NK-92 treated with Interleukin-12 subunit alpha and Interleukin-12 subunit beta, amount 100 ng/mL, for 24 hours (cell line): ENCODE results near the gene GPD1L.
"Not testable (repeated sequence)": the region's sequence is repeated elsewhere in the genome, so short reads cannot be mapped to it uniquely, and the experiment has no call there.

ENCODE experiments used
- DNase-seq: peaks from one replicate; lab custom pipeline; 2025; lab: John Stamatoyannopoulos, UW

The GPD1L gene

DNA sequence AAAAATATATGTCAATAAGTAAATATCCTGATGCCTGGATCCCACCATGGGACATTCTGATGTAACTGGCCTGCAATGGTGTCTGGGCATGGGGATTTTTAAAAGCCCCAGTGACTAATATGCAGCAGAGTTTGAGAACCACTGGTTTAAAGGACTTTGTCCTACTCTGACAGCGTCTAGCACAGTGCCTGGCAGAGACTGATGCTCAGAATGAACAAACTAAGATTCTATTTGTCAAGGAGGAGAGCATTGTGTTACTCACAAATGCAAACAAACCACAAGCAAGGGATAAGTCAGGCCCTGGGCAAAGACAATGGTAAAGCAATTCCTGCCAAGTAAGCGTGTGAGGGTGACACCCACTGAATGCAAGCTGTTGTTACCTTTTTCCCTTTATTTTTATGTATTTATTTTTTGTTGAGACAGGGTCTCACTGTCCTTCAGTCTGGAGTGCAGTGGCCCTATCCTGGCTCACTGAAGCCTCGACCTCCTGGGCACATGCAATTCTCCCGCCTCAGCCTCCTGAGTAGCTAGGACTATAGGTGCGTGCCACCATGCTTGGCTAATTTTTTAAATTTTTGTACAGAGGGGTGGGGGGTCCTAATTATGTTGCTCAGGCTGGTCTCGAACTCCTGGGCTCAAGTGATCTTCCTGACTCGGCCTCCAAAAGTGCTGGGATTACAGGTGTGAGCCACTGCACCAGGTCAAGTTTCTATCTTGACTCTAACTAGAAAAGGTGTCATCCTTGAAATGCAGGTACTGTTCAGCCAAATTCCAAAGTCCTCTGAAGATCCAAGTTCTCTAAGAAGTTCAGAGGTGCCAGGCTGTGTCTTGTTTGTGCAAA, 909 bp upstream of the GPD1L start:
- no peak for DNase-seq

DNA sequence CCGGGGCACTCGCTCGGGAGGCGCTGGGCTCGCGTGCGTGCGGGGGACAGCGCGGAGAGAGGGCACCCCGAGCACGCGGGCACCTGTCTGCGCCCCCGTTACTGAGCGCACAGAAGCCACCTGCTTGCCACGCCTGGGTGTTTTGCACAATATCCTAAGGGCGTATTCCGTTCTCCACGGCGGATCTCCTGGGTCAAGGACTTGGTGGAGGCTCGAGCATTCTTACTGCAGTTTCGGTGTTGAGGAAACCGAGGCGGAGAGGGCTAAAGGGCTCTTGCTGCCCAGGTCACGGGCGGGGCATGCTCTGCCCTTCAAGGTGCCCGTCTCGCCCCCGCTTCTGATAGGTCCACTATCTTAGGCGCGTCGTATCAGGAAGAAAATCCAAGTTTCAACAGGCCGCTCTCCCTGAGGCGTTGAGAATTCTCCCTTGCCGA, 526 bp downstream of the GPD1L start:
- DNase-seq: peak; percentile 6

DNA sequence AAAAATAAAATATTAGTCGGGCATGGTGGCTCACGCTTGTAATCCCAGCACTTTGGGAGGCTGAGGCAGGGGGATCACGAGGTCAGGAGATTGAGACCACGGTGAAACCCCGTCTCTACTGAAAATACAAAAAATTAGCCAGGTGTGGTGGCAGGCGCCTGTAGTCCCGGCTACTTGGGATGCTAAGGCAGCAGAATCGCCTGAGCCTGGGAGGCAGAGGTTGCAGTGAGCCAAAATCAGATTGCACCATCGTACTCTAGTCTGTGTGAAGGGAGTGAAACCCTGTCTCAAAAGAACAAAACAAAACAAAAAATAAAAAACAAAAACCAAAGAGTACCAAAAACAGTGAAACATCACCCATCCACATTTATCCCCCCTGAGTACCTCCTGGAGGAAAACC, 1.8 kb downstream of the GPD1L start:
- not testable (repeated sequence) for DNase-seq

DNA sequence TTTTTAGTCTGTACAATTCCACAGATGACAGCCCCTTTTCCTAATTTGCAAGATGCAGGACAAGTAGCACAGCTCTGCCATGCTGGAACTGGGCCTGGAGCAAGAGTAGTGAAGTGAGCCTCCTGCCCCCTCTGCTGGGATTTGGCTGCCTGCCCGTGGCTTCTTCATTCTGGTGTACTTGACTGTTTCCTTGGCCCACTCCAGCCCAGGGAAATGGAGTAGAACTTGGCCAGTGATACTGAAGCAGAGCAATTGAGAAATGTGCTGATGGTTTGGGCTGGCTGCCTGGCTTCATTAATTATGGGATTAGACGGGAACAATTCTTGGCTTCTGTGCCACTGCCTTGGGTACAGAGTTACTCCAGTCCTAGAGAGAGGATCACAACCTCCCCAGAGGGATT, 2.8 kb downstream of the GPD1L start:
- DNase-seq: no peak

DNA sequence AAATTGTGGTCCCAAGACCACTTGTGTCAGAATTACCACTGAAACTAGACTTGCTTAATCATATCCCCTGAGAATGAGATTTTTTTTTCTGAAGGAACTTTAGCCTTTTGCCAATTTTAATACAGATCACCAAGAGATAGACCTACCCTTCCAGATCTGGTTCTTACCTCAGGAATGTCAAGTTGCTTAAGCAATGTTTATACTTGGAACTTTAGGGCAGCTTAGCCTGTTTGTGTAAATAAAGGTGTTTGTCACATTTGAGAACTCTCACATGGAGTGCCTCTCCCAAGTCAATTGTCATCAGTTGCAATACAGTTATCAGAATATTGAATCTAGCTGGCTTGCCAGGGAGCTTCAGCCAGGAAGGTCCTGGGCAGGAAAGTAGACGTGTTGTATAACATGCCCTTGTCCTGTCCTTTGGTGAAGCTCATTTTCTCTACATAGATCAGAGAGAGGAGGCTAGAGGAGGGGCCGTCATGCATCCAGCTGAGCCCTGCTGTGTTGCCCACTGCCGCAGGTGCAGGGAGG, 3.9 kb downstream of the GPD1L start:
- DNase-seq: no peak

DNA sequence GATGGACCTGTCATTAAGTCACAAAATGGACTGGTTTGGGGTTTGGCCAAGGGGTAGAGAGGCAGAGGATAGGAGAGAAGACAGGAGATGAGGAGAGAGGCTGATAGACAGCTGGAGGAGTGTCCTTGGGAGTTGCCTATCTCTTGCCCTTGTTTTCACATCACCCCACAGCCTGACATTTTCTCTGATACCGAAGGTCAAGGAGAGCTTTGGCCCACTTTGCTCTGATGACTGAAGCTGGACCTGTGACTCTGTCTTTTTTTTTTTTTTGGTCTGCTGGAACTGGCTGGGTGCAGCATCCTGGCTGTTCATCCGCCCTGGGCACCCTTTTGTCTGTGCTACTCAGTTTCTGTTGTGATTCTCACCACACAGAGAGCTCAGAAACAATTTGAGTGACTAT, 5.1 kb downstream of the GPD1L start:
- DNase-seq: no peak

DNA sequence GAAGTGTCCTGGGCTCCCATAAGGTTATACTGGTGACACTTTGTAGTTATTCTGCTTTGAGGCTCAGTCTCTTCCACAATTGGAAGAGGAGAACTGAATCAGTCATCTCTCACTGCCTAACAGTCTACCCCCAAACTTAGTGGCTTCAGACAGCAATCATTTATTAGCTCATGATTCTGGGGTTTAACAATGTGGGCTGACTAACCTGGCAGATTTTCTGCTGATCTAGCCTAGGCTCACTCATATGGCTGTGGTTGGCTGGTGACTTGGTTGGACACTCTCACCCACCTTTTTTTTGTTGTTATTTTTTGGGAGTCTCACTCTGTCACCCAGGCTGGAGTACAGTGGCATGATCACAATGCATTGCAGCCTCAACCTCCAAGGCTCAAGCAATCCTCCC, 7.1 kb downstream of the GPD1L start:
- no peak for DNase-seq

DNA sequence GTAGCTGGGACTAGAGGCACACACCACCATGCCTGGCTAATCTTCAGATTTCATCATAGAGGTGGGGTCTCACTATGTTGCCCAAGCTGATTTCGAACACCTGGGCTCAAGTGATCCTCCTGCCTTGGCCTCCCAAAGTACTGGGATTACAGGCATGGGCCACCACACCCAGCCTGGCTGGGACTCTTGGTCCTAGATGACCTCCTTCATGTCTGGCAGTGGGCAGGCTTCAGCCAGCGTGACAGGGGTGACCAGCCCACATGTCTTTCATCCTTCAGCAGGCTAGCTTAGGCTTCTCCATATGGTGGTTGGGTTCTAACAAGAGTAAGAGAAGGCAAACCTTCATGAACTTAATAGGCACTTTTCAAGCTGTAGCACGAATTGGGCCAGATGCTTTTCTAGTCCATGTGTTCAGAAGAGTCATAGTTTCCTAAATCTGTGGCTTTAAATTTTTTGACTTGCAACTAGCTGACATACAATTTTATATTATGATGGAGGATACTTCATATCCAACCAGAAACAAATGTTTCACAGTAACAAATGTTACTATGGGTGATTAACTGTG, 7.6 kb downstream of the GPD1L start:
- DNase-seq: no peak

DNA sequence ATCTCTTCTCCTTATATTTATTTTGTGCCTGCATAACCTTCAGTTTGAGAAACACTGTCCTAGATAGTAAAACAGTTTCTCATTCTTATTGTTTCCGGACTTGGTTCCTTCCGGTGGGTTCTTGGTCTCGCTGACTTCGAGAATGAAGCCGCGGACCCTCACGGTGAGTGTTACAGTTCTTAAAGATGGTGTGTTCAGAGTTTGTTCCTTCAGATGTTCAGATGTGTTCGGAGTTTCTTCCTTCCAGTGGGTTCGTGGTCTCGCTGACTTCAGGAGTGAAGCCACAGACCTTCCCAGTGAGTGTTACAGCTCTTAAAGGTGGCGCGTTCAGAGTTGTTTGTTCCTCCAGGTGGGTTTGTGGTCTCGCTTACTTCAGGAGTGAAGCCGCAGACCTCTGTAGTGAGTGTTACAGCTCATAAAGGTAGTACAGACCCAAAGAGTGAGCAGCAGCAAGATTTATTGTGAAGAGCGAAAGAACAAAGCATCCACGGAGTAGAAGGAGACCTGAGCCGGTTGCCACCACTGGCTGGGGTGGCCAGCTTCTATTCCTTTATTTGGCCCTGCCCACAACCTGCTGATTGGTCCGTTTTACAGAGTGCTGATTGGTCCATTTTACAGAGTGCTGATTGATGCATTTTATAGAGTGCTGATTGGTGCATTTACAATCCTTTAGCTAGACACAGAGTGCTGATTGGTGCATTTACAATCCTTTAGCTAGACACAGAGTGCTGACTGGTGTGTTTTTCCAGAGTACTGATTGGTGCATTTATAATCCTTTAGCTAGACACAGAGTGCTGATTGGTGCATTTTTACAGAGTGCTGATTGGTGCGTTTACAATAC, 8.3 kb downstream of the GPD1L start:
- not testable (repeated sequence) for DNase-seq

DNA sequence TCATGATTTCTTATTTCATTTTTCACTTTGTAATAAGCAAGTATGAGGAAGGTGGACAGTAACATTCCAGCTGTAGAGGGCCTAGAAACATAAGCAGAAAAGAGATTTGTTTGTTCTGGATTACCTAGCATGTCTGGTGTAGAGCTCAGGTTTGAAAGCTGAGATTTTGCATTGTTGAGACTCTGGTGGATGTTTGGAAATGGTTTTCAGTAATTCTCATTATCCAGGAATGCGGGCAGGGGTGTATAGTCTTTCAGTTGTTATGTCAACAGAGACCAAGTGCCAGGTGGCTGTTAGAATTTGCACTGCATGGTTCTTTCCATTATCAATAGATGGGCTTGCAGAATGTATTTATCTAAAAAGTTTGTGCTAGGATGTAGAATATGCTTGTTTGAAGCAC, 10.9 kb downstream of the GPD1L start:
- no peak for DNase-seq

DNA sequence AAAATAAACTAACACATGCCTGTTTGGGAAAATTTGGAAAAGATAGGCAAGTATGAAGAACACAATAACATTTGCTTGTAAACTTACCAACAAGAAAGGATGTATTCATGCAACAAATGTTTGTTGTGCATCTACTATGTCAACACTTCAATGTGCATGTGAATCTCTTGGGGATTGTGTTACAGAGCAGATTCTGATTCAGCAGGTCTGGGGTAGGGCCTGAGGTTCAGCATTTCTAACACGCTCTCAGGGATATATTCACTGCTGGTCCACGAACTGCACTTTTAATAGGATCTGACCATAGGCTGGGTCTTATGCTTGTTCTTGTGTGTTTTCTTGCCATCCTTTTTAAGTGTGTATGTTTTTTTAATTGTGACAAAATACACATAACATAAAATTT, 11.8 kb downstream of the GPD1L start:
- no peak for DNase-seq

DNA sequence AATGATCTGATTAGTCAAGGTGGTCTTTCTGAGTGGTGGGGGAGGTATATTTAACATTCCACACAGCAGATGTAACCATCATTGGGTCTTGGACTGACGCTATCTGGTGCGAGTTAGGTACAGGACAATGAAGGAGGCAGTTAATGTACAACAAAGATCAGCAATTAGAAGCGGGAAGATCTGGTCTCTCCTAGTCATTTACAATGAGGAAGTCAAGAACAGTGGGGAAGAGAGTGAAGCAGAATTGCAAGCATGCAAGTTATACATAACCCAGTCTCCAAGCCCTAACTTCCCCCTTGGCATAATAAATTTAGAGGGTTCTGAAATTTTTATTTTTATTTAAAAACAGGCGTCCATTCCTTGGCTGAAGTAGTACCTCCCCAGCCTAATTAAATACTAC, 14.1 kb downstream of the GPD1L start:
- DNase-seq: no peak

DNA sequence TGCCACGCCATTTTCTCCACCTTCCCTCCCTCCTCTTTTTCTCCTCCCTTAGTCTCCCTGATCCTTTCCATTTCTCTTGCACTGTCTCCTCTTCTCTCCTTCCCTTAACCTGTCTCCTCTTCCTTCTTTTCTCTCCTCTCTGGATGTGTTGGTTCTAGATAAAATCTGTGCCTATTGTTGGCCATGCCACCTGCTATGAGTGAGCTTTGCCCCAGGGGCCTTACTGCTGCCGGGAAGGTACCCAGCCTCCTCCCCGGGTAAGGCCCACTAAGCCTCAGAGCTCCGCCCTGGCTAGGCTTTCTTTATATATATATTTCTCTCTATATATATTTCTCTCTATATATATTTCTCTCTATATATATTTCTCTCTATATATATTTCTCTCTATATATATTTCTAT, 14.7 kb downstream of the GPD1L start:
- no peak for DNase-seq

DNA sequence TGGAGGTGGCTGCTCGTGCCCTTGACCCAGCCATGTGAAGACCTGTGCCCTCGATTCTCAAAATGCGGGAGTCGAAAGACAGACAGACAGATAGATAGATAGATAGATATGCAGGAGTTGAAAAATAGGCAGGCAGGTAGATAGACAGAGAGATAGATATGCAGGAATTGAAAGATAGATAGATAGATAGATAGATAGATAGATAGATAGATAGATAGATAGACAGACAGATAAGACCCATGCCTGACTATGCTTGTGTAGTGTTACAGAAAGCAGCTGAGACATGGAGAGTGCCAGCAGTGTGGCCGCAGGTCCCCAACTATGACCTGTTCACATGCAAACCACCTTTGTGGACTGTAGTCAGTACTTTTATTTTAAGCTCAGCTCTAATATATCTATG, 17.2 kb downstream of the GPD1L start:
- DNase-seq: no peak

DNA sequence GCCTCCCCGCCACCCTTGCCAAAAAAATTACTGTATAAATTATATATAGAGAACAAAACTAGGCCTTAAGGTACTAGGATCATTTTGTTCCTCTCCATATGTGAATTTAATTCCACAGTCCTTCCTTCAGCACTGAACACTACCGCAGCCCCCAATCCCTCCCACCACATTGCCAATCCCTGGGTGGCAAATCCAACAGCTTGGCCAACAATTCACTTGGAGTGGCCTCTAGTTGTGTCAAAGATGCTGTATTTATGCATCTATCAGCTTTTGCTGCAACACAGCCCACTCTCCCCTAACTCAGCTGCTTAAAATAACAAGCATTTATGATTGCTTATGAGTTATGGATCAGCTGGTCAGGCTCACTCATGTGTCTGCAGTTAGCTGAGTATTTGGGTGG, 18.6 kb downstream of the GPD1L start:
- DNase-seq: no peak

DNA sequence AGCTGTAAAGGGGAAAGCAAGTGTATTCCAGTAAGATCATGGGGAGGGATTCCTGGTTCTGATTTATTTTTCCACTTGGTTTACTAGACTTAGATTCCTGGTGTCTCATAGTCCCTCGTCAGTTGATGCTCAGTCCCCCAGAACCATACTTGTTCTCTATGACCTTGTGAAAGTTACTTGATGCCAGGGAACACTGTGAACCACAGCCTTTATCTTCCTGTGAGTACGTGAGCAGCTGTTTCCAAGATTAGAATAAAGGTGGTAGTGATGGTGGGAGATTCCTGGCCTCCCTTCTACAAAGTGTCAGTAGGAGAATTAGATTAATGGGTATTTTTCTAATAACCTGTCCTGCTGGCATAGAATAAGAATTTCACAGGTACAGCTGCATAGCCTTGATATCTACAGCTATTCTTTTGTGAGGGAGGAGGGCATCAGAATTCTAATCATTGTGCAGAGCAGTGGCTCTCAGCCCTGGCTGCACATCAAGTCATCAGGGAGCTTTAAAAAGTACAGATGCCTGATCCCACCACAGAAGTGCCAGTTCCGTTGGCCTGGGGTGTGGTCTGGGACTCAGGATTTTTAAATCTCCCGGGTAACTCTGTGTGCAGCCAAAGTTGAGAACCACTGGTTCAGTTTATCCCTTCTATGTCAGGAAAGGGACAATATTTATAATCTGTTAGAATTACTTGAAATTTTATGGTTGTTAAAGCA, 20.0 kb downstream of the GPD1L start:
- DNase-seq: no peak

DNA sequence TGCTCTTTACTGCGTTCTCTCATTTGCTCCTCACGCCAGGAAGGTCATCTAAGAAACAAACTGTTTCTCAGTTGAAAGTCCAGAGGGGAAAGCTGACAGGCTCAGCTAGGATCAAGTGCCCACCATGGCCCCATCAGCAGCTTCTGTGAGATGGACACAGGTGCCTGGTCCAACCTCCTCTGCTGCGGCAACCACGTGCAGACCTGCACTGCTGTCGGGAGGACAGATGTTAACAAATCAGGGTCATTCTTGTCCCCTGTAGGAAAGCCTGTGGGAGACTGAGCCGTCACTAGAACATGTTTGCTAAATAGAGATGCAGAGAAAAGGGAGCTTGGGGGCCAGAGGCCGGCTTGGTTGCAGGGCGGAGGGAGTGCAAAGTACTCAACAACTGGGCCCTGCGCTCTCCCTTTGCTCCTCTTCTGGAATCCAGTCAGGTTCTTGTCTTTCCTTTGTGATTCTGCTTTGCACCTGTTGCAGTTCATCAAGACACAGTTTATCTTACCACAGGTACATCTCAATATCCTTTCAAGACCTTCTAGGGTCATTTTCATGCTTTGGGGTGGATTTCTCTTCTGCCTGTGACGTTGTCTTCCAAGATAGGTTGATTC, 20.9 kb downstream of the GPD1L start:
- no peak for DNase-seq

DNA sequence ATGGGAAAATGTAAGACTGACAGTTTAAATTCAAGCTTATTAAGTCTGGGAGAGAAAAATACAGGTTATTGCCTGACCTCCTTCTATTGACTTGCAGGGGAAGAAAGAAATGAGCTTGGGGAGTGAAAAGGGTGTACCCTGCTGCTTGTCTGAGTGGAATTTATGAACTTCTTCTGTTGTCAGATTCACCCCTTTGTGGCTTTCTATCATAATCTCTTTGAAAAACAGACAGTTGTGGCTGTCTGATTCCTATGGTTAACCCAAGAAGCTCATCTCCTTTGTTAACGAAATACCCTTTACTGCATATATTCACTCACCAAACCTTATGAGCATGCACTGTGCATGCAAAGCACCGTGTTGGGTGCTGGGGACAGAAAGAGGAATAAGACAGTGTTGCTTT, 22.5 kb downstream of the GPD1L start:
- no peak for DNase-seq

DNA sequence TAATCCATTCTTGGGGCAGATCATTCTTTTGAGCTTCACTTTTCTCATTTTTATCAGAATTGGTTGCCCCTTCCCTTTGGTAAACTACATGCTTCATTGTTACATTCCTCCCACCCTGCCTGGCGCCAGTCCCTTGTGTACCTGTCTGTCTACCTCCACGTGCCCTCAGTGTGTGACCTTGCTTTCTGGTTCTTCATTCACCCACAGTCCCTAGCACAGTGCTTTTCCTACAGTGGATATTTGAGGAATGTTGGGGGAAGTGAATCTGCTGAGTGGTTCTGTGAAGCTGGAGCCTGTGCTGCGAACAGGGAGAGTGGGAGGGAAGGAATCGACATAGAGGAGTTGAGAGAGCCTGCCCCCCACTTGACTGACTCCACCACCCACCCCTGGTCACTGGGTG, 23.4 kb downstream of the GPD1L start:
- DNase-seq: no peak

DNA sequence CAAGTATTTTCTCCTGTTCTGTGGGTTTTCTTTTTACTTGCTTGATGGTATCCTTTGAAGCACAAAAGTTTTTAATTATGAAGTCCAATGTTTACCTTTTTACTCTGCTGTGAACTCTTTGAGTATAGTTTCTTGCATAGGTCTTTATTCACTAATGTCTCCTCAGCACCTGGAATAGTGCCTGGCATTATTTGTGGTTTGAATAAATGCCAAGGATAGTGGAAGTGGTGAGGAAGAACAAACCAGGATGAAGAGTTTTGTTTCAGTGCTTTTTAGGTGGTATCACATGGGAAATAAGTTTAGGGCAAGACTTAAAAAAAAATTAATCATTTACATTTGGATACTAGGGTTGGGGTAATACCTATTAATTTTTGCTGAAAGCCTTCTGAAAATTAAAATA, 25.7 kb downstream of the GPD1L start:
- DNase-seq: no peak

DNA sequence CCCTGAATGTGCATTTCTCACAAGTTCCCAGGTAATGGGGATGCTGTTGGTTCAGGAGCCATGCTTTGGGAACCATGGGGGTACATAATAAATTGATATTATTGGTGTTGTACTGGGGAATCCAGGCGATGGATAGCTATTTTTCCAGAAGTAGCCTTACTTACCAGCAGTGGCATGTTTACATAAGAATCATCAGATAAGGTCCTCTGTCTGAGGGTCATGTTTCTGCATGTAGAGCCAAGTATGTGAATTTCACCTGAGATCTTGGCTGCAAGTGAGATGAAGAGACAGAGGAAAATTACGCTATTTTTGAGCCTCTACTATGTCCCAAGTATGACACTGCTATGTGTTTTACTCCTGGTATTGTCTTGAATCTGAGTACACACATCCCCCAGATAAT, 26.3 kb downstream of the GPD1L start:
- no peak for DNase-seq

DNA sequence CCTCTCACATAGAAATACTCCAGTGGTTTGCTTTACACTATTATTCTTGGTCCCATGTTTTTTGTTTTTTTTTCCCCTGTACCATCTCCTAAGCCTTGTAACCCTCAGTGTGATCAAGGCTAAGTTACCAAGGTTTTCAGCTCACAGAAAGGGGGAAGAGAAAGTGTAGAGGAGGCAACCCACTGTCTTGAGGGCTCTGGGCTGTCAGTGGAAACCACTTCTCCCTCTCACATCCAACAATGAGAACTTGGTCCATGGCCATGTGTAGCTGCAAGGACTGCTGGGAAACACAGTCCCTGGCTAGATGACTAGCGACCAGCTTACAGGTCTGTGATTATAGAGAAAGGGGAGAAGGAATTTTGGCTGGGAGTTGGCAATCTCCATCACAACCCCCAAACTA, 30.3 kb downstream of the GPD1L start:
- no peak for DNase-seq
